Measurements from ENCODE around the gene FZD4. TPM values are rescaled to one million over a fixed set of nuclear protein-coding genes. Genes with fewer than 3 reads are reported as not detected.

The FZD4 gene
- total RNA-seq, 2 experiments from 2014 or later: not detected

DNA sequence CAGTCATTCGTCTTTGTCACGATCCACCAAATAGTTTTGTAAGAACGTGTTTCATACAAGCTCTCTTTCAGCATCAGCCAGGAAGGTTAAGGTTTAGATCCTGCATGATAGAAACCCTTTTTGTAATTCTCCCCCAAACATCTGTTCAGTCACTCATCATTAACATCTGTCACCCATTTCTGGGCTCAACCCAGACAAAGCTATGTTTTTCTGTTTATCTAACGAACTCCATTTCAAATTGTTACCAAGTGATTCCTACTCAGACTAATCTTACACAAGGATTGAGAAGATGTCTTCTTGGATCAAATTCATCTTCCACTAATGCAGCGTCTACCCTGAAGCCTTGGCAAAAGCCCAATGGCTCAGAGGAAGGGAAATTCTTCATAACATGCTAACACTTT, 58.8 kb downstream of the FZD4 start:
- POLR2A ChIA-PET: no interaction called here

More for the DNA sequence above, 58.8 kb downstream of the FZD4 start:
- no peak overlapping the region for H3K4me3 ChIP-seq (ENCODE audit: low read length)
- ATAC-seq (ENCODE audit: poor library complexity): no peak
- H3K27me3 ChIP-seq (ENCODE audit: control insufficient read depth in 1 of 2, insufficient read depth in 2 of 2, low read length in 2 of 2): no peaks in the 10 kb centered on the region
- H3K27ac ChIP-seq (ENCODE audit: low read depth in 1 of 2, low read length in 2 of 2): no peak overlapping the region
- no peaks in the 10 kb centered on the region for H3K9me3 ChIP-seq (ENCODE audit: control insufficient read depth in 1 of 2, insufficient read depth in 1 of 2, low read length in 2 of 2)
- no peak for DNase-seq
- no peak overlapping the region for H3K4me3 Mint-ChIP-seq
- no peaks in the 10 kb centered on the region for H3K4me1 Mint-ChIP-seq (ENCODE audit: low read depth)
- no peaks in the 10 kb centered on the region for H3K4me1 ChIP-seq (ENCODE audit: insufficient read depth, low read length)
- H3K27me3 Mint-ChIP-seq: peaks cover 11% of the 10 kb centered on the region
- CTCF ChIA-PET: no interaction called here
- no peaks in the 10 kb centered on the region for H3K9me3 Mint-ChIP-seq
- TF ChIP-seq, protein P1, sequence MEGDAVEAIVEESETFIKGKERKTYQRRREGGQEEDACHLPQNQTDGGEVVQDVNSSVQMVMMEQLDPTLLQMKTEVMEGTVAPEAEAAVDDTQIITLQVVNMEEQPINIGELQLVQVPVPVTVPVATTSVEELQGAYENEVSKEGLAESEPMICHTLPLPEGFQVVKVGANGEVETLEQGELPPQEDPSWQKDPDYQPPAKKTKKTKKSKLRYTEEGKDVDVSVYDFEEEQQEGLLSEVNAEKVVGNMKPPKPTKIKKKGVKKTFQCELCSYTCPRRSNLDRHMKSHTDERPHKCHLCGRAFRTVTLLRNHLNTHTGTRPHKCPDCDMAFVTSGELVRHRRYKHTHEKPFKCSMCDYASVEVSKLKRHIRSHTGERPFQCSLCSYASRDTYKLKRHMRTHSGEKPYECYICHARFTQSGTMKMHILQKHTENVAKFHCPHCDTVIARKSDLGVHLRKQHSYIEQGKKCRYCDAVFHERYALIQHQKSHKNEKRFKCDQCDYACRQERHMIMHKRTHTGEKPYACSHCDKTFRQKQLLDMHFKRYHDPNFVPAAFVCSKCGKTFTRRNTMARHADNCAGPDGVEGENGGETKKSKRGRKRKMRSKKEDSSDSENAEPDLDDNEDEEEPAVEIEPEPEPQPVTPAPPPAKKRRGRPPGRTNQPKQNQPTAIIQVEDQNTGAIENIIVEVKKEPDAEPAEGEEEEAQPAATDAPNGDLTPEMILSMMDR (IDR thresholded peaks at IDR 0.05): no peak
- no peak overlapping the region for H3K27ac Mint-ChIP-seq
- intact Hi-C loops (cut with DNase I, micrococcal nuclease): no loop called here
- no peaks in the 10 kb centered on the region for H3K36me3 ChIP-seq (ENCODE audit: insufficient read depth, low read length)
- H3K36me3 Mint-ChIP-seq (ENCODE audit: low read depth): no peaks in the 10 kb centered on the region

Other genes starting within 250 kb of the FZD4 start
- under 1 TPM in 1 of 2 experiments, not detected in 1; 0.05 TPM for gene PRSS23, start 154.9 kb downstream of the FZD4 start, total RNA-seq
- 10 to 100 TPM; 14.1 to 15.6 TPM for gene TMEM135, start 82.5 kb upstream of the FZD4 start, total RNA-seq

Measured in CD4-positive, alpha-beta T cell (primary cell).